Panc1 (cell line): ENCODE results near the gene STPG1. TPM values are rescaled to one million over a fixed set of nuclear protein-coding genes. Genes with fewer than 3 reads are reported as not detected.
A peak's percentile ranks its signal among the peaks of the same experiment; 100 is the strongest.
"Not testable (repeated sequence)": the region's sequence is repeated elsewhere in the genome, so short reads cannot be mapped to it uniquely, and the experiment has no call there.

Experiments
- ATAC-seq: fragments of 200-7000 bp; cut with Tn5 transposase; 2 replicates; pipeline ENCODE4 v1.9.1; 2020; ENCODE audit warnings: mild to moderate bottlenecking, moderate library complexity
- Bru-seq: library from RNA; stranded (reverse); fragments of 400-500 nt; gene quantifications from one replicate; lab custom pipeline; 2021; lab: Mats Ljungman, UMichigan
- BruChase-seq, 2 experiments: library from RNA; stranded (reverse); fragments of 400-500 nt; gene quantifications; one replicate each; lab custom pipeline; 2021; lab: Mats Ljungman, UMichigan
- BruUV-seq: library from RNA; stranded (reverse); fragments of 400-500 nt; replicated peaks from 2 replicates; lab custom pipeline; 2021; lab: Mats Ljungman, UMichigan
- CTCF ChIA-PET: fragments of 300-600 bp; sonication (Branson Sonifier 250); formaldehyde crosslinking; loops from one replicate; lab custom pipeline; 2022; ENCODE audit warnings: antibody characterized with exemption; lab: Charles Lee
- POLR2A ChIA-PET: fragments of 300-600 bp; sonication (Branson Sonifier 250); formaldehyde crosslinking; loops from one replicate; lab custom pipeline; 2022; ENCODE audit warnings: antibody characterized with exemption; lab: Charles Lee
- DNase-seq: peaks from one replicate; pipeline ENCODE4 v3.0.0-alpha.2; 2010; ENCODE audit warnings: low read depth, low spot score
- H3K27ac ChIP-seq: 2 replicates; pipeline ENCODE4 v1.5.1; 2011; ENCODE audit warnings: mild to moderate bottlenecking, low read length, inconsistent platforms
- H3K27me3 ChIP-seq: fragments of 200-500 bp; sonication (Bioruptor generic); 2 replicates; pipeline ENCODE4 v1.6.0; 2014; ENCODE audit warnings: low read length, inconsistent platforms; ENCODE audit not compliant: control insufficient read depth, insufficient read depth
- H3K36me3 ChIP-seq: fragments of 200-500 bp; sonication (Bioruptor generic); 2 replicates; pipeline ENCODE4 v1.5.1; 2014; ENCODE audit warnings: inconsistent platforms, mild to moderate bottlenecking, low read length, moderate library complexity; ENCODE audit not compliant: control insufficient read depth, insufficient read depth
- H3K4me1 ChIP-seq: 2 replicates; pipeline ENCODE4 v1.5.1; 2011; ENCODE audit warnings: inconsistent platforms, mild to moderate bottlenecking, low read length, moderate library complexity; ENCODE audit not compliant: control insufficient read depth, insufficient read depth
- H3K4me3 ChIP-seq, 2 experiments: 2 replicates each; pipeline ENCODE4 v1.5.1; 2011 to 2012; ENCODE audit warnings: low read depth in 2 of 2, low read length in 2 of 2, mild to moderate bottlenecking in 2 of 2, inconsistent platforms in 1 of 2, moderate library complexity in 1 of 2
- H3K9me3 ChIP-seq: fragments of 200-500 bp; sonication (Bioruptor generic); 2 replicates; pipeline ENCODE4 v1.5.1; 2014; ENCODE audit warnings: low read depth, mild to moderate bottlenecking, inconsistent platforms, low read length, moderate library complexity; ENCODE audit not compliant: control insufficient read depth, insufficient read depth
- POLR2AphosphoS5 ChIP-seq: IDR thresholded peaks from 2 replicates; pipeline ENCODE4 v1.6.1; 2012; ENCODE audit warnings: mild to moderate bottlenecking, low read depth, low read length, moderate library complexity
- REST ChIP-seq, 2 experiments: IDR thresholded peaks; 2 replicates each; pipeline ENCODE4 v1.6.1; 2011 to 2012; ENCODE audit warnings: low read depth in 2 of 2, control low read depth in 1 of 2, low read length in 1 of 2, mild to moderate bottlenecking in 1 of 2, moderate library complexity in 1 of 2; ENCODE audit not compliant: insufficient read depth in 1 of 2
- SIN3A ChIP-seq: IDR thresholded peaks from 2 replicates; pipeline ENCODE4 v1.6.1; 2012; ENCODE audit warnings: low read depth, mild to moderate bottlenecking, low read length, moderate library complexity, borderline replicate concordance; ENCODE audit not compliant: insufficient read depth
- TCF7L2 ChIP-seq: IDR thresholded peaks from 2 replicates; pipeline ENCODE4 v1.6.1; 2011; ENCODE audit warnings: mild to moderate bottlenecking, low read depth, low read length, inconsistent platforms
- in situ Hi-C: cut with HindIII; loops from 2 replicates; pipeline ENCODE4 v1.10.0; 2016; ENCODE audit warnings: low sequenced_read_pairs, low pct_unique_long_range_greater_than_20kb
- intact Hi-C: fragments of 100-400 bp; cut with micrococcal nuclease; formaldehyde crosslinking; loops from one replicate; pipeline ENCODE4 v1.10.0; 2022; ENCODE audit not compliant: unreplicated experiment
- long read RNA-seq: library from polyadenylated mRNA; unstranded; transcript quantifications from one replicate; pipeline ENCODE4 v2.0.0, GENCODE V29; 2021; ENCODE audit not compliant: unreplicated experiment
- polyA plus RNA-seq: library from polyadenylated mRNA; unstranded; fragments of >200 nt; gene quantifications from one replicate; pipeline ENCODE4 v1.2.1, GENCODE V29; 2012; ENCODE audit warnings: missing spikeins; ENCODE audit not compliant: insufficient read length
- total RNA-seq: library from RNA; stranded (reverse); gene quantifications from one replicate; pipeline ENCODE4 v1.2.1, GENCODE V29; 2021; ENCODE audit not compliant: unreplicated experiment
- TF ChIP-seq, protein P1 (sequence below): fragments of 450-650 bp; IDR thresholded peaks from 2 replicates; pipeline ENCODE4 v1.5.1; 2017; ENCODE audit warnings: mild to moderate bottlenecking

The STPG1 gene
- 9.9 TPM for total RNA-seq
- polyA plus RNA-seq: 8.4 TPM
- Bru-seq, nascent RNA: percentile 57 among the genes with signal in this experiment
- BruChase-seq, experiment 1, labeled RNA remaining after a 2-hour chase: percentile 48 among the genes with signal in this experiment
- BruChase-seq, experiment 2, labeled RNA remaining after a 6-hour chase: percentile 45 among the genes with signal in this experiment
- long read RNA-seq, partial matches to known transcripts: 3 of 10 reads
- long read RNA-seq, other reads (novel, unspliced or antisense): 3 of 10 reads

GRCh38 chr1:24413350-24414163 lies at the start of gene STPG1:
Gene STPG1 (minus strand): TSS chr1:24413782. CDS start chr1:24401388, 12,394 bp downstream.
- H3K27ac ChIP-seq: peak within 1 kb of the TSS; percentile 80
- H3K9me3 ChIP-seq: no peaks in the 10 kb centered on the region
- DNase-seq (peak; percentile 98), ATAC-seq (peak; percentile 78)
- intact Hi-C loops (loop anchor here (10.0 kb wide), 1 partner anchor 221 kb away; no protein-coding TSS in a partner anchor), in situ Hi-C loops (no loop called here)
- no peaks in the 10 kb centered on the region for H3K27me3 ChIP-seq
- ChIA-PET POLR2A (interaction anchor here (0.5 to 0.6 kb wide), 3 partner anchors 31 to 1150 kb away, joined by 3 to 4 read pairs (median 3); no protein-coding TSS in a partner anchor), CTCF (interaction anchor here (0.7 kb wide), 2 partner anchors 174 to 590 kb away, joined by 3 read pairs; no protein-coding TSS in a partner anchor)
- BruUV-seq: no TSS peak
- H3K36me3 ChIP-seq: no peaks in the 10 kb centered on the region; the same call in 1 of the 2 replicates
- TF ChIP-seq, protein P1, sequence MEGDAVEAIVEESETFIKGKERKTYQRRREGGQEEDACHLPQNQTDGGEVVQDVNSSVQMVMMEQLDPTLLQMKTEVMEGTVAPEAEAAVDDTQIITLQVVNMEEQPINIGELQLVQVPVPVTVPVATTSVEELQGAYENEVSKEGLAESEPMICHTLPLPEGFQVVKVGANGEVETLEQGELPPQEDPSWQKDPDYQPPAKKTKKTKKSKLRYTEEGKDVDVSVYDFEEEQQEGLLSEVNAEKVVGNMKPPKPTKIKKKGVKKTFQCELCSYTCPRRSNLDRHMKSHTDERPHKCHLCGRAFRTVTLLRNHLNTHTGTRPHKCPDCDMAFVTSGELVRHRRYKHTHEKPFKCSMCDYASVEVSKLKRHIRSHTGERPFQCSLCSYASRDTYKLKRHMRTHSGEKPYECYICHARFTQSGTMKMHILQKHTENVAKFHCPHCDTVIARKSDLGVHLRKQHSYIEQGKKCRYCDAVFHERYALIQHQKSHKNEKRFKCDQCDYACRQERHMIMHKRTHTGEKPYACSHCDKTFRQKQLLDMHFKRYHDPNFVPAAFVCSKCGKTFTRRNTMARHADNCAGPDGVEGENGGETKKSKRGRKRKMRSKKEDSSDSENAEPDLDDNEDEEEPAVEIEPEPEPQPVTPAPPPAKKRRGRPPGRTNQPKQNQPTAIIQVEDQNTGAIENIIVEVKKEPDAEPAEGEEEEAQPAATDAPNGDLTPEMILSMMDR: no peak
- peak; percentile 60 for TF ChIP-seq POLR2AphosphoS5
- TF ChIP-seq SIN3A: 0 out of 2 replicates have a peak, but pooled peaks have one; percentile 71
- peak; percentile 36; the same call in 1 of the 2 replicates for TF ChIP-seq TCF7L2
- no peak for TF ChIP-seq REST (IDR thresholded peaks at IDR 0.05; ENCODE audit: insufficient read depth in 1 of 2, low read depth in 2 of 2, low read length in 1 of 2)
- H3K4me3 ChIP-seq: peak within 1 kb of the TSS; percentile 78 to 80
- H3K4me1 ChIP-seq: peaks cover 27% of the 10 kb centered on the region; the same call in 1 of the 2 replicates

GRCh38 chr1:24462128-24462527 lies 48.5 kb upstream of the STPG1 start:
- POLR2A ChIA-PET, H3K4me1 ChIP-seq, H3K36me3 ChIP-seq, H3K27ac ChIP-seq, H3K27me3 ChIP-seq, BruUV-seq, DNase-seq, ATAC-seq, CTCF ChIA-PET, intact Hi-C loops, H3K4me3 ChIP-seq, in situ Hi-C loops, H3K9me3 ChIP-seq: not testable (repeated sequence)
